ENCODE results near the gene CACNA1D. TPM values are rescaled to one million over a fixed set of nuclear protein-coding genes. Genes with fewer than 3 reads are reported as not detected.

Gene CACNA1D
- total RNA-seq, 3 donors from 2014 or later = 0.96 to 50.3 (median 32.1) TPM

DNA sequence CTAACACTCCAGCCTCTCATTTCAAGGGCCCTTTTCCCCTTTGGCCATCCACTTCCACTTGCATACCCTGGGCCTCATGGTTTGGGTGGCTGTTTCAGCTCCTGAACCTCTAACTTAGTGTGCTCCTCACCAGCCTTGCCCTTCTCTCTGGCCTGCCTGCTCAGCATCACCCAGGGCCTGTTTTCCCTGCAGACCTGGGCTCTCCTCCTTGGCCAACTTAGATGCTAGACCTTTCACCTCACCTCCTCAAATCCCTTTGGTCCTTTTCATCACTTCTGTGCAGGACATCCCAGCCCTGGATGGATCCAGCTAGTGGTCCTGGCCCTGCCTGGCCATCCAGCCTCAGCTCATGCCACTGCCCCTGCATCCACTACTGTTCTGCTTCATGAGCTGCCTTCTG is 95.4 kb downstream of the CACNA1D start:
- TF ChIP-seq POLR2A (IDR thresholded peaks at IDR 0.05) = no peak
- TF ChIP-seq CTCF (IDR thresholded peaks at IDR 0.05) = no peak
- DNase-seq (ENCODE audit: low spot score in 2 of 2) = no peak
- no peaks in the 10 kb centered on the region for H3K36me3 ChIP-seq
- no peak overlapping the region for H3K4me3 ChIP-seq
- H3K9me3 ChIP-seq = no peaks in the 10 kb centered on the region
- H3K27ac ChIP-seq = no peak overlapping the region
- no peaks in the 10 kb centered on the region for H3K27me3 ChIP-seq
- intact Hi-C loops (cut with DNase I; ENCODE audit: low total_unique reads) = no loop called here
- no peaks in the 10 kb centered on the region for H3K4me1 ChIP-seq

DNA sequence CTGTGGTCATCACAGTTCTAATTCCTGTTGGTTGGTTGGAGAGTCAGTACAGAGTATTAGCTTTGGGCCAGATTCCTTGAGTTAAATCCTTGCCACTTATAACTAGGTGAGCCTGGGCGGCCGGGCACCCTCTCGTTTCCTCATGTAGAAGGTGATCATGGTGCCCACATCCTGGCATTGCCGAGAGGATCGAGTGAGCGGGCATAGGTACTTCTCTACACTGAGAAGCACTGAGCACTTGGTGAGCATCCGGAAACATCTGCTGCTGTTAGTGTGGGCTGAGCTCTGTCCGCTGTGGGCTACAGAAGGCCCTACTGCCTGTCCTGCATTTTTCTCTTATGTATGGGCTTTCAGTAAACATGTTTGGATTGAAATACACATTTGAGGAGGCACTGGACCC is 96.2 kb downstream of the CACNA1D start:
- TF ChIP-seq POLR2AphosphoS5 (IDR thresholded peaks at IDR 0.05) = no peak
- TF ChIP-seq POLR2A (IDR thresholded peaks at IDR 0.05) = no peak
- no peak for TF ChIP-seq CTCF (IDR thresholded peaks at IDR 0.05)
- intact Hi-C loops (cut with DNase I; ENCODE audit: low total_unique reads) = no loop called here

GRCh38 chr3:53591646-53592045 is 97.2 kb downstream of the CACNA1D start:
- DNase-seq (ENCODE audit: low spot score in 2 of 2) = no peak
- Histone ChIP-seq H3K27ac (no peak overlapping the region), H3K4me1 (no peaks in the 10 kb centered on the region), H3K9me3 (no peaks in the 10 kb centered on the region), H3K4me3 (no peak overlapping the region), H3K36me3 (no peaks in the 10 kb centered on the region), H3K27me3 (no peaks in the 10 kb centered on the region)
- TF ChIP-seq POLR2A (IDR thresholded peaks at IDR 0.05) (no peak), CTCF (IDR thresholded peaks at IDR 0.05) (no peak), POLR2AphosphoS5 (IDR thresholded peaks at IDR 0.05) (no peak)
- intact Hi-C loops (cut with DNase I; ENCODE audit: low total_unique reads) = no loop called here

More for the DNA sequence above, 96.2 kb downstream of the CACNA1D start:
- DNase-seq (ENCODE audit: low spot score in 2 of 2) = no peak
- Histone ChIP-seq H3K9me3 (no peaks in the 10 kb centered on the region), H3K4me1 (no peaks in the 10 kb centered on the region), H3K27ac (no peak overlapping the region), H3K27me3 (no peaks in the 10 kb centered on the region), H3K4me3 (no peak overlapping the region), H3K36me3 (no peaks in the 10 kb centered on the region)

- intact Hi-C loops (cut with DNase I; ENCODE audit: low total_unique reads) = no loop called here
- H3K36me3 ChIP-seq = no peaks in the 10 kb centered on the region
- no peaks in the 10 kb centered on the region for H3K4me1 ChIP-seq
- TF ChIP-seq POLR2A (IDR thresholded peaks at IDR 0.05) (no peak), CTCF (IDR thresholded peaks at IDR 0.05) (no peak)
- H3K27ac ChIP-seq = no peak overlapping the region
- DNase-seq (ENCODE audit: low spot score in 2 of 2) = no peak
- H3K27me3 ChIP-seq = no peaks in the 10 kb centered on the region
- no peaks in the 10 kb centered on the region for H3K9me3 ChIP-seq
- H3K4me3 ChIP-seq = no peak overlapping the region
Measured at GRCh38 chr3:53592862-53593261, 98.5 kb downstream of the CACNA1D start.

DNA sequence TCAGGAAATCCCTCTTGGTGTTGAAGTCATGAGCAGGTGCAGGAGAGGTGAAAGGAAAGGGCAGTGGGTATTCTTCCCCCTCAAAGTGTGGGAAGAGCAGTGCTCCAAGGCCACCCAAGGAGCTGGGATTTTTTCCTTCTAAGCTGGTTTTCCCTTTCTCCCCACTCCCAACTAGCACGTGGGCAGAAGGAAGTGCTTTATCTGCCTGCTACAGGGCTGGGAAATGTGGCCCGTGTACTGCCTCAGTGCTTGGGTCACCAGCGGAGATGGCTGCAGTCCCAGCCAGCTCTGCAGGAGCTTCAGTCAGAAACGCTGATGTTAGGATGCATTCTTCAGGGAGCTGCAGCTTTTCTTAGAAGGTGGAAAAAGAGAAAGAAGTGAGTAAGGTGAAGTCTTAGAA is 99.2 kb downstream of the CACNA1D start:
- no peak overlapping the region for H3K27ac ChIP-seq
- H3K4me1 ChIP-seq = no peaks in the 10 kb centered on the region
- no peaks in the 10 kb centered on the region for H3K36me3 ChIP-seq
- TF ChIP-seq POLR2AphosphoS5 (IDR thresholded peaks at IDR 0.05) = no peak
- TF ChIP-seq POLR2A (IDR thresholded peaks at IDR 0.05) = no peak
- no peak for TF ChIP-seq CTCF (IDR thresholded peaks at IDR 0.05)
- intact Hi-C loops (cut with DNase I; ENCODE audit: low total_unique reads) = no loop called here
- H3K9me3 ChIP-seq = no peaks in the 10 kb centered on the region
- no peak overlapping the region for H3K4me3 ChIP-seq
- H3K27me3 ChIP-seq = no peaks in the 10 kb centered on the region
- no peak for DNase-seq (ENCODE audit: low spot score in 2 of 2)
